ENCODE results near the gene PABPN1. TPM values are rescaled to one million over a fixed set of nuclear protein-coding genes. Genes with fewer than 3 reads are reported as not detected.

The PABPN1 gene
- polyA plus RNA-seq, 1 experiment, result 119 TPM

- POLR2A ChIA-PET, result no interaction called here
These were observed 19.3 kb upstream of the PABPN1 start for GRCh38 chr14:23301969-23302289.

GRCh38 chr14:23302290-23303225 is 18.7 kb upstream of the PABPN1 start, which contains the start of gene PPP1R3E:
Gene PPP1R3E (minus strand): TSS chr14:23302859. CDS start chr14:23302576, 283 bp downstream.
- H3K36me3 ChIP-seq (ENCODE audit: control insufficient read depth, insufficient read depth, low read length), result peaks cover 1% of the 10 kb centered on the region; the same call in 1 of the 2 replicates
- TF ChIP-seq CTCF (IDR thresholded peaks at IDR 0.05; ENCODE audit: insufficient read depth, low read depth, low read length), result no peak
- CTCF ChIA-PET, result interaction anchor here (0.6 to 1.9 kb wide), 9 partner anchors 8 to 464 kb away, joined by 3 to 6 read pairs (median 3); partner anchors contain the start of genes CDH24 and PABPN1
- H3K4me3 ChIP-seq (ENCODE audit: low read depth, low read length), result peak within 1 kb of the TSS; percentile 49
- POLR2A ChIA-PET, result no interaction called here
- no peaks in the 10 kb centered on the region for H3K27me3 ChIP-seq (ENCODE audit: control insufficient read depth, insufficient read depth, low read length)
- DNase-seq (ENCODE audit: low read depth), result no peak

More at GRCh38 chr14:23301969-23302289, 19.3 kb upstream of the PABPN1 start:
- Histone ChIP-seq H3K27me3 (ENCODE audit: control insufficient read depth, insufficient read depth, low read length) (no peaks in the 10 kb centered on the region), H3K36me3 (ENCODE audit: control insufficient read depth, insufficient read depth, low read length) (peaks cover 1% of the 10 kb centered on the region; the same call in 1 of the 2 replicates), H3K4me3 (ENCODE audit: low read depth, low read length) (peak overlapping the region; percentile 49)
- CTCF ChIA-PET, result interaction anchor here (0.9 to 1.9 kb wide), 11 partner anchors 9 to 1140 kb away, joined by 3 to 7 read pairs (median 3); partner anchors contain the start of genes CDH24, PABPN1 and SDR39U1
- TF ChIP-seq CTCF (IDR thresholded peaks at IDR 0.05; ENCODE audit: insufficient read depth, low read depth, low read length), result no peak
- DNase-seq (ENCODE audit: low read depth), result no peak

DNA sequence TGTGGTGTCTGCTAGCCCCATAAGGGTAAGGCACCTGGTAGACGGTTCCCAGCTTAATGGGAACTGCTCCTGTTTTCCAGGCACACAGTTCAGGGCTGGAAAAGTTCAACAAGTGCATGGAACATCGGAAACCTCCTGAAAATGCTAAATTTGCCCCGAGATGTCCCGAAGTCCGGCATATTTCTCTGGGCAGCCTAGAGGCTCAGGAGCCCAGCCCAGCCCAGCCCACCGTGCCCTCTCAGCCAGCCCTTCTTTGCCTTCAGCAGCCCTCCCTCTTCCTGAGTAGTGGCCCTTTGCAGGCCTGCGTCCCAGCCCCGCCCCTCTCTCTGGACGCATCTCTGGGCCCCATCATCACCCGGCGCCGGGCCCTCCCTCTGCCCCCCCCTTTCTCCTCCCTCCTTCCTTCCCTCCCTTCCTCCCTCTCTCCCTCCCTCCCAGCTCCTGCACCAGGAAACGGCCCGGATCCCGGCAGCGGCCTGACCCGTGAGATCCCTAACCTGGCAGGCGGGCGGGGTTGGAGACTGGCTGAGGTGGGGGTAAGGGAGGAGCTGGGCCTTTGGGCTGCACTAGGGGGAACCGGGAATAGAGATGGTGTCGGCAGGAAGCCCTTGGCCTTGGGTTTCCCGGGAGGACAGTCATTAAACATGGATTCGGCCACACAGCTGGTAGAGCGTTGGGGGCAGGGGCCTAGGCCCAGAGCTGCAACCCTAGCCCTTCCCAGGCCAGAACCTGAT is 14.7 kb upstream of the PABPN1 start, which contains the start of gene BCL2L2:
Gene BCL2L2, plus strand, starts transcription at position 422 of the 734 bp plus-strand sequence. CDS start 935 bp downstream, outside the sequence.
- CTCF ChIA-PET, result interaction anchor here (0.5 to 1.8 kb wide), 8 partner anchors 9 to 243 kb away, joined by 3 to 7 read pairs (median 3); no protein-coding TSS in a partner anchor

DNA sequence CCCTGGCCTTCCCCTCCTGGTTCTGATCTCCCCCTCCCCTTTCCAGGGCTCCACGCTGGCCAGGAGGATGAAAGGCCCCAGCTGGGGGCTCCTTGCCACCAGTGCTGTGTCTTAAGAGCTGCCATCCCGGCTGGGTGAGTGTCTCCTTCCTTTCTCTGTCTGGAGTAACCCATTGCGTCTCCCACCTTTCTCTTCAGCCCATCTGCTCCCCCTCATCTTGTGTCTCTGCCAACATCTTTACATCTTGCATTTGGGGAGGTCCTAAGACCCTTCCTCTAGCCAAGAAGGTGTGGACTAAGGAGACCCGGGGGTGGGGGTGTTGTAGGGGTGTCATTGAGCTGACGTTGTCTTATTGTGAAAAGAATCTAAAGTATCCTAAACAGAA is 14.1 kb upstream of the PABPN1 start:
- ChIA-PET POLR2A (interaction anchor here (0.6 to 1.0 kb wide), 3 partner anchors 10 to 171 kb away, joined by 4 to 10 read pairs (median 9); partner anchors contain the start of gene PABPN1), CTCF (interaction anchor here (0.6 to 1.4 kb wide), 5 partner anchors 10 to 31 kb away, joined by 3 to 7 read pairs (median 3); no protein-coding TSS in a partner anchor)
- TF ChIP-seq CTCF (IDR thresholded peaks at IDR 0.05; ENCODE audit: insufficient read depth, low read depth, low read length), result no peak
- peak overlapping the region; percentile 91 for H3K4me3 ChIP-seq (ENCODE audit: low read depth, low read length)
- H3K36me3 ChIP-seq (ENCODE audit: control insufficient read depth, insufficient read depth, low read length), result peaks cover 23% of the 10 kb centered on the region
- no peaks in the 10 kb centered on the region for H3K27me3 ChIP-seq (ENCODE audit: control insufficient read depth, insufficient read depth, low read length)
- no peak for DNase-seq (ENCODE audit: low read depth)

More for the DNA sequence above, 14.7 kb upstream of the PABPN1 start, which contains the start of gene BCL2L2:
- POLR2A ChIA-PET, result interaction anchor here (0.6 to 1.0 kb wide), 4 partner anchors 10 to 172 kb away, joined by 3 to 10 read pairs (median 6); partner anchors contain the start of gene PABPN1
- DNase-seq (ENCODE audit: low read depth), result peak; percentile 37
- TF ChIP-seq CTCF (IDR thresholded peaks at IDR 0.05; ENCODE audit: insufficient read depth, low read depth, low read length), result no peak
- peak within 1 kb of the TSS; percentile 91 for H3K4me3 ChIP-seq (ENCODE audit: low read depth, low read length)
- H3K27me3 ChIP-seq (ENCODE audit: control insufficient read depth, insufficient read depth, low read length), result no peaks in the 10 kb centered on the region
- H3K36me3 ChIP-seq (ENCODE audit: control insufficient read depth, insufficient read depth, low read length), result peaks cover 22% of the 10 kb centered on the region
